Activated gamma-delta T cell (primary cell): Measurements from ENCODE around the gene CSTF3.
A peak's percentile ranks its signal among the peaks of the same experiment; 100 is the strongest.

Experiments
- DNase-seq: peaks from one replicate; lab custom pipeline; 2025; lab: John Stamatoyannopoulos, UW

The CSTF3 gene

DNA sequence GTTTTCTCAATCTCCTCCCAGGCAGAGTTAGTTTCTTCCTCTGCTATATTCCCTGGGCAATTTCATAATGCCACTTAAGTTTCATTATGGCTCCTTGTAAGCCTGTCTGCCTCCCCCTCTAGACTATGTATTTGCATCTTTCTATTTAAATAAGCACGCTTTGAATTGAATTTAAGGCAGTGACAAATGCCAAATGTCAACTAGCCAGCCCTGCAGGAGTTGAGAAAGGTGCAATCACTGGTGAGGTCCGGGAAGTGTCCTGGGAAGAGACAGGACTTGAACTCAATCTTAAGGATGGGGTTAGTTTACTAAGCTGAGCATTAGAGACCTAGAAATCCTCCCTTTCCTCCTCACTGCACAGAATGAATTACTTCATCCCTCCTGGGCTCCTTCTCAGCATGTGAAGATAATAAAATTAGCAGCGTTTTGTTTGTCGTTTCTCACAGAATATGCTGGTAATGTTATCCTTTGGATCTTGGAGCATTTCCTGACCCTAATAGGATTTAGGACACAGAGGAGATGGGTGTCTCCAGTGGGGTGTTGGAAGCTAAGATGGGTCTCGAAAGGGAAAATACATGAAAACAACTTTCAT is 120.3 kb downstream of the CSTF3 start:
- no peak for DNase-seq

DNA sequence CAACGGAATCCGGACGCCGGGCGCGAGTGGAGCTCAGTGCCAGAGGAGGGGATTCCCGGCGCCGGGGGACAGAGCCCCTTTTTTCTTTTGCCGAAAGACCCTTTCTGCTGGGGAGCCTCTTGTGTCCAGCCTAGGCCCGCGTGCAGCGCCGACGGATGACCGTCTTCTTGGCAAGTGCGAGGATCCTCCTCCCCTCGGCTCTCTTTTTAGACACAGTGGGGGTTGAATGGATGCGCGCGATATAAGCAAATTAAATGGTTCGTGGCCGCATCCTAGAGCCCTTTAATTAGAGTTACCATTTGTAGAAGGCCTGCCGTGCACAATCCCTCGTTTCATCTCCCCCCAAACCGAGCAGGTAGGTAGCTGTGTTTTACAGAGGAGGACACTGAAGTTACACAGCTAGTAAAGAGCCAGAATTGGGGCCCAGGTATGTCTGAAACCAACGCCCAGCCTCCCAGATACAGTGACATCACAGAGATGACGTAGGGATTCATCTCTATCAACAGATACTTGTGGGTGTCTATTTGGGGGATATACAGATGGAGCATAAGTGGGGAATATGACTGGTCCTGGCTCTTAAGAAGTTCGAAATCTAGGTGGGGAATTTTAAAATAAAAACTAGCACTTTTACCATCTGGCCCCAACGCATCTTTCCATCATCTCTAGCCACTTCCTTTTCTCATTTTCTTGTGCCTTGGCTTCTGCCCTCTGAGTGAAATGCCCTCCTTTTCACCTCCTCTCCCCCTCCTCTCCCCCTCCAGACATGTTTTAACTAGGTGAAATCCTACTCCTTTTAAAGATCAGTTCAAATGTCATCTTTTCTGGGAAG is 121.0 kb downstream of the CSTF3 start:
- no peak for DNase-seq

DNA sequence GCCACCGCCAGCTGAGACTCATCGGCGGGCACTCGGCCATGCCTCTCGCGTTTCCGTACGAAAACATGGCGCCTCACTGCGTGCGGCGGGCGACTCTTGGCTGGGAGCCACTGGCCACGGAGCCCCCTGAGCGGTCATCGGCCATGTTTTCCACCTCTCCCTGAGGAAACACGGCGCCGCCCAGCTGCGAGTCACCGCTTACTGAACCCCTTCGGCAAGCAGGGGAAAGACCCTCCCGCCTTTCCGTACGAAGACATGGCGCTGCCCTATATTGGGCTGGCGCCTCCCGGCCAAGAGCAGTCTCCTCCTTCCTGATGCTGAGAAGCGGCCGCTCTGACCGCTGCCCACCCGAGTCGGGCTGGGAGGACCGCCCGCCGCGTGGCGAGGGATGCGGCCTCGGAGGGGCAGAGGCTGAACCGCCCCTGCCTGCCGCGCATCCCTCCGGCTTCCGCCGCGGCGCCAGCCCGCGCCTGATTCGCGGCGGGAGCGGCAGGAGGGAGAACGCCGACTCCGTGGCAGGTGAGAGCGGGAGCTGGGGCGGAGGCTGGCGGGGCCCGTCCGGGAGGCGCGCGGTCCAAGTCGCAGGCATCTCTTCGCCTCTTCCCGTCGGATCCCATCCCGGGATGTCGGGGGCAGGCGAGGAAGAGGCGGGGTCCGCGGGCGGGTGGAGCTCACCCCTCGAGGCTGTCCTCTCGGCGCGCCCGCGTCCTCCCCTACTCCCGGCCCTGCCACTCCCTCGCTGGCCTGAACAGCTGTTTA is 121.8 kb downstream of the CSTF3 start, which contains the start of gene TCP11L1:
TCP11L1 (plus strand) TSS at position 299 of the 759 bp plus-strand sequence. CDS start 4,202 bp downstream, outside the sequence.
- peak; percentile 68 for DNase-seq

DNA sequence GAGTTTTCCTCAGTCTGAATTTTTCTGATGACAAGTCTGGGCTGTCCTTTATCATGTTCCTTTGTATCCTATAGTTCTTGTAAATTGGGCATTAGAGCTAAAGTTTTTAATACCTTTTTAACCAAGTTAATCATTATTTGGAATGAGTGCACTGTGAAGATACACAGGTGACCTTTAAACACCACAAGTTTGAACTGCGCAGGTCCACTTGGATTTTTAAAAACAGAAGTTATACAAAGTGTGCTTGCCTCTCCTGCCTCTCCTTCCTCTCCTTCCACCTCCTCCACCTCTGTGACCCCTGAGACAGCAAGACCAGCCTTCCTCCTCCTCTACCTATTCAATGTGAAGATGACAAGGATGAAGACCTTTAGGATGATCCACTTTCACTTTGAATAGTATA is 126.3 kb downstream of the CSTF3 start:
- no peak for DNase-seq
